NT2/D1 (cell line): Measurements from ENCODE around the gene CRKL.

Source experiments
- SUZ12 ChIP-seq: IDR thresholded peaks from 2 replicates; pipeline ENCODE4 v1.6.1; 2011; ENCODE audit not compliant: insufficient read length, insufficient read depth; ENCODE audit errors: extremely low read depth
- YY1 ChIP-seq: IDR thresholded peaks from 2 replicates; pipeline ENCODE4 v1.6.1; 2011; ENCODE audit not compliant: insufficient read length, insufficient read depth
- ZNF274 ChIP-seq: IDR thresholded peaks from 2 replicates; pipeline ENCODE4 v1.6.1; 2011; ENCODE audit warnings: mild to moderate bottlenecking, low read depth, low read length

DNA sequence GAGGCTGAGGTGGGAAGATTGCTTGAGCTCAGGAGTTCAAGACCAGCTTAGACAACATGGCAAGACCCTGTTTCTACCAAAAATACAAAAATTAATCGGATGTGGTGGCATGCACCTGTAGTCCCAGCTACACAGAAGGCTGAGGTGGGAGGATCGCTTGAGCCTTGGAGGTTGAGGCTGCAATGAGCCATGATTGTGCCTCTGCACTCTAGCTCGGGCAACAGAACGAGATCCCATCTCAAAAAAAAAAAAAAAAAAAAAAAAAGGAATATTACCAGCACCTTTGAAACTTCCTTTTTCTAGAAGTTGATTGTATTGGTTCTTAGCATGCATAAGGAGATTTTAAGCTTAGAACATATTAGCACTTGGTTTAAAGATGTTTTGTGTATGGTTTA lies 11.4 kb downstream of the CRKL start:
- TF ChIP-seq YY1 = no peak
- no peak for TF ChIP-seq ZNF274
- TF ChIP-seq SUZ12 = no peak
